ENCODE results near the gene GTSE1.

- TF ChIP-seq EZH2phosphoT487 (IDR thresholded peaks at IDR 0.05; ENCODE audit: insufficient read depth, low read depth): no peak
- no peak for TF ChIP-seq EZH2 (IDR thresholded peaks at IDR 0.05; ENCODE audit: insufficient read depth, poor library complexity, severe bottlenecking)
These were observed 68.5 kb downstream of the GTSE1 start for GRCh38 chr22:46365166-46365624.
